K562 (cell line): ENCODE results near the gene HUS1. TPM values are rescaled to one million over a fixed set of nuclear protein-coding genes. Genes with fewer than 3 reads are reported as not detected.

ENCODE experiments used
- ATAC-seq: fragments of 200-7000 bp; cut with Tn5 transposase; 3 replicates; pipeline ENCODE4 v1.9.1; 2020; ENCODE audit warnings: moderate library complexity
- BruUV-seq: library from RNA; stranded (reverse); fragments of 400-500 nt; replicated peaks from 2 replicates; lab custom pipeline; 2021; lab: Mats Ljungman, UMichigan
- CTCF ChIA-PET: fragments of 300-600 bp; formaldehyde crosslinking; extraction: SDS; loops from one replicate; lab custom pipeline; 2021; ENCODE audit warnings: low intra/inter-chr PET ratio; lab: Yijun Ruan, JAX
- POLR2A ChIA-PET: fragments of 300-600, 350-650 bp; sonication (Branson Sonifier 250); formaldehyde crosslinking; extraction: SDS; loops from one replicate; lab custom pipeline; 2021; ENCODE audit warnings: antibody characterized with exemption, inconsistent platforms; lab: Yijun Ruan, JAX
- DNase-seq, 4 experiments: peaks; one replicate each; pipeline versions ENCODE4 v3.0.0 to v3.0.0-alpha.2; 2011 to 2018; ENCODE audit warnings: low spot score in 3 of 4, mixed read lengths in 3 of 4; ENCODE audit errors: extremely low read depth in 1 of 4
- FAIRE-seq: peaks from 2 replicates; lab custom pipeline; 2011; peaks lifted over from hg19 to GRCh38; lab: Jason Lieb, UNC
- H2AFZ ChIP-seq: 2 replicates; pipeline ENCODE4 v1.6.0; 2011; ENCODE audit warnings: low read depth, low read length, control low read depth, inconsistent platforms
- H3K27ac ChIP-seq: fragments of 200-600 bp; 3 replicates; pipeline ENCODE4 v1.8.0; 2011; ENCODE audit warnings: low read depth, mild to moderate bottlenecking, control low read depth, inconsistent platforms, low read length, moderate library complexity, mixed read lengths; ENCODE audit errors: extremely low read depth
- H3K27me3 ChIP-seq, 2 experiments: fragments of 300-600 bp in 1 of 2; 2 replicates in 1 of 2; 3 replicates in 1 of 2; pipeline versions ENCODE4 v1.6.0 to v1.8.0; 2011; ENCODE audit warnings: inconsistent platforms in 2 of 2, low read length in 2 of 2, mild to moderate bottlenecking in 1 of 2, mixed read lengths in 1 of 2, moderate library complexity in 1 of 2; ENCODE audit not compliant: control insufficient read depth in 2 of 2, insufficient read depth in 2 of 2
- H3K36me3 ChIP-seq: fragments of 300-600 bp; 3 replicates; pipeline ENCODE4 v1.8.0; 2011; ENCODE audit warnings: mild to moderate bottlenecking, low read length, inconsistent platforms; ENCODE audit not compliant: control insufficient read depth, insufficient read depth
- H3K4me1 ChIP-seq, 2 experiments: fragments of 200-600 bp in 1 of 2; replicated peaks in 1 of 2; 2 replicates in 1 of 2; 3 replicates in 1 of 2; pipeline versions ENCODE4 v1.5.1 to v1.8.0; 2011; ENCODE audit warnings: inconsistent platforms in 2 of 2, low read length in 2 of 2, mild to moderate bottlenecking in 1 of 2, mixed read lengths in 1 of 2, moderate library complexity in 1 of 2; ENCODE audit not compliant: control insufficient read depth in 2 of 2, insufficient read depth in 2 of 2
- H3K4me2 ChIP-seq: 2 replicates; pipeline ENCODE4 v1.6.1; 2011; ENCODE audit warnings: low read length, control low read depth, inconsistent platforms, mixed read lengths; ENCODE audit not compliant: insufficient read depth
- H3K4me3 ChIP-seq: fragments of 200-600 bp; sonication (generic), shearing (Covaris generic); 2 replicates; pipeline ENCODE4 v1.5.1; 2016; ENCODE audit warnings: control low read depth, inconsistent platforms
- H3K79me2 ChIP-seq: fragments of 200-600 bp; 3 replicates; pipeline ENCODE4 v1.8.0; 2011; ENCODE audit warnings: low read length, inconsistent platforms; ENCODE audit not compliant: control insufficient read depth, insufficient read depth
- H3K9ac ChIP-seq, 2 experiments: 2 replicates each; pipeline versions ENCODE4 v1.6.0 to v1.6.1; 2011; ENCODE audit warnings: low read depth in 2 of 2, low read length in 2 of 2, control low read depth in 1 of 2, inconsistent platforms in 1 of 2, mild to moderate bottlenecking in 1 of 2, mixed read lengths in 1 of 2; ENCODE audit not compliant: insufficient read depth in 1 of 2
- H3K9me1 ChIP-seq: one replicate; pipeline ENCODE4 v1.6.0; 2011; ENCODE audit warnings: inconsistent platforms, mild to moderate bottlenecking, low read length, moderate library complexity; ENCODE audit not compliant: control insufficient read depth, insufficient read depth
- H3K9me3 ChIP-seq: replicated peaks from 2 replicates; pipeline ENCODE4 v1.5.1; 2011; ENCODE audit warnings: low read depth, low read length, inconsistent platforms; ENCODE audit not compliant: control insufficient read depth, insufficient read depth
- H4K20me1 ChIP-seq: replicated peaks from 2 replicates; pipeline ENCODE4 v1.6.1; 2011; ENCODE audit warnings: low read length, inconsistent platforms, mixed read lengths; ENCODE audit not compliant: control insufficient read depth, insufficient read depth
- ATF4 ChIP-seq: fragments of 450-650 bp; formaldehyde crosslinking; IDR thresholded peaks from 2 replicates; pipeline ENCODE4 v1.4.0; 2022; ENCODE audit warnings: mild to moderate bottlenecking, moderate library complexity
- CREB5 ChIP-seq: fragments of 250-450 bp; sonication (Bioruptor Pico); IDR thresholded peaks from 2 replicates; pipeline ENCODE4 v1.5.0; 2020; ENCODE audit warnings: mild to moderate bottlenecking
- CSDE1 ChIP-seq, 2 experiments: fragments of 450-650 bp; IDR thresholded peaks; 2 replicates each; pipeline ENCODE4 v1.6.1; 2016; ENCODE audit warnings: mild to moderate bottlenecking in 1 of 2
- HLTF ChIP-seq: fragments of 450-650 bp; IDR thresholded peaks from 2 replicates; pipeline ENCODE4 v1.6.1; 2016
- MTF1 ChIP-seq: fragments of 250-450 bp; sonication (Bioruptor Pico); IDR thresholded peaks from 2 replicates; pipeline ENCODE4 v1.9.0; 2021; ENCODE audit warnings: moderate library complexity, mild to moderate bottlenecking, inconsistent platforms, borderline replicate concordance
- MYC ChIP-seq, 2 experiments: fragments of 250-450 bp in 1 of 2; sonication (Bioruptor Pico) in 1 of 2; IDR thresholded peaks; 2 replicates each; pipeline versions ENCODE4 v1.5.1 to v1.6.1; 2012 to 2021; ENCODE audit warnings: low read depth in 2 of 2, borderline replicate concordance in 1 of 2, improper control_type of control experiment in 1 of 2, low read length in 1 of 2, mild to moderate bottlenecking in 1 of 2, moderate library complexity in 1 of 2
- NCOA6 ChIP-seq: fragments of 450-650 bp; IDR thresholded peaks from 2 replicates; pipeline ENCODE4 v1.6.1; 2017; ENCODE audit warnings: mild to moderate bottlenecking
- NKRF ChIP-seq: fragments of 450-650 bp; IDR thresholded peaks from 2 replicates; pipeline ENCODE4 v1.6.1; 2016; ENCODE audit warnings: borderline replicate concordance
- SIRT6 ChIP-seq: IDR thresholded peaks from one replicate; pipeline ENCODE4 v1.6.1; 2012; ENCODE audit warnings: low read depth, mild to moderate bottlenecking, control low read depth, inconsistent platforms, low read length, moderate library complexity
- SPI1 ChIP-seq: IDR thresholded peaks from 2 replicates; pipeline ENCODE4 v1.6.1; 2011; ENCODE audit warnings: low read depth, low read length, control low read depth, borderline replicate concordance
- SRF ChIP-seq, 2 experiments: fragments of 250-450, 450-650 bp in 1 of 2; sonication (Bioruptor Pico) in 1 of 2; sonication (generic) in 1 of 2; formaldehyde crosslinking; IDR thresholded peaks; 2 replicates each; pipeline versions ENCODE4 v1.5.0 to v1.5.1; 2020 to 2022; ENCODE audit warnings: mild to moderate bottlenecking in 1 of 2, missing genetic modification reagents in 1 of 2
- TAL1 ChIP-seq: fragments of 450-650 bp; IDR thresholded peaks from 2 replicates; pipeline ENCODE4 v1.6.1; 2016; ENCODE audit warnings: mild to moderate bottlenecking
- U2AF1 ChIP-seq: fragments of 200-400 bp; formaldehyde crosslinking; optimal IDR thresholded peaks from 2 replicates; pipeline ENCODE3; 2017; ENCODE audit warnings: mild to moderate bottlenecking, low read depth, low read length, moderate library complexity
- YBX1 ChIP-seq: fragments of 450-650 bp; IDR thresholded peaks from 2 replicates; pipeline ENCODE4 v1.7.1; 2016; ENCODE audit warnings: mild to moderate bottlenecking
- ZBED1 ChIP-seq: IDR thresholded peaks from 2 replicates; pipeline ENCODE4 v1.6.1; 2014
- ZNF583 ChIP-seq: fragments of 250-450 bp; sonication (Bioruptor Pico); IDR thresholded peaks from 2 replicates; pipeline ENCODE4 v1.4.0; 2020
- WGBS: fragments of 100-300 bp; shearing (Covaris generic); methylation state at CpG from one replicate; pipeline ENCODE4 v1.1.6; 2016; ENCODE audit warnings: low coverage, mixed read lengths; ENCODE audit not compliant: insufficient coverage; ENCODE audit errors: missing lambda C conversion rate; 5-methylcytosine and 5-hydroxymethylcytosine counted together
- in situ Hi-C: fragments of 300-500 bp; cut with MboI; formaldehyde crosslinking; loops from 4 replicates; pipeline ENCODE4 v1.15.0; 2018; ENCODE audit warnings: inconsistent platforms, mixed read lengths
- intact Hi-C: fragments of 100-400 bp; cut with micrococcal nuclease; formaldehyde crosslinking; loops from 2 replicates; pipeline ENCODE4 v1.14.2; 2022
- polyA plus RNA-seq, 8 experiments: library from polyadenylated mRNA; depleted of rRNA in 4 of 8; stranded (reverse) in 5 of 8; unstranded in 3 of 8; fragments of >200 nt; fragmentation: Nextera tagmentation in 2 of 8; fragmentation: Illumina TruSeq in 1 of 8; extraction: Ambion mirVana in 2 of 8; extraction: Trizol in 1 of 8; gene quantifications; 2 replicates each; pipeline versions ENCODE4 v1.2.1 to v1.2.3, GENCODE V29; 2011 to 2014; ENCODE audit warnings: inconsistent platforms in 1 of 8, missing spikeins in 1 of 8
- total RNA-seq, 7 experiments: library from RNA; depleted of rRNA in 6 of 7; stranded (reverse); fragments of >200 nt in 6 of 7; fragmentation: Illumina TruSeq in 2 of 7; extraction: Trizol in 2 of 7; gene quantifications; 2 replicates each; pipeline versions ENCODE4 v1.2.1 to v1.2.3, GENCODE V29; 2011 to 2021; ENCODE audit warnings: low replicate concordance in 1 of 7
- TF ChIP-seq, protein P1 (sequence below), 2 experiments: fragments of 200-800 bp in 1 of 2; sonication (Bioruptor generic) in 1 of 2; sonication (generic) in 1 of 2; formaldehyde crosslinking in 1 of 2; IDR thresholded peaks in 1 of 2; conservative IDR thresholded peaks in 1 of 2; 2 replicates each; pipeline versions ENCODE4 v1.5.0 to v1.6.1; 2016 to 2020; ENCODE audit warnings: missing compliant biosample characterization in 1 of 2, missing genetic modification characterization in 1 of 2, missing genetic modification reagents in 1 of 2

The HUS1 gene
- total and polyA plus RNA-seq, 9 of the 15 experiments (the other 6 are each of a cell fraction or from before 2014, with no cell fraction given): 11.5 to 27.0 (median 16.5) TPM

DNA sequence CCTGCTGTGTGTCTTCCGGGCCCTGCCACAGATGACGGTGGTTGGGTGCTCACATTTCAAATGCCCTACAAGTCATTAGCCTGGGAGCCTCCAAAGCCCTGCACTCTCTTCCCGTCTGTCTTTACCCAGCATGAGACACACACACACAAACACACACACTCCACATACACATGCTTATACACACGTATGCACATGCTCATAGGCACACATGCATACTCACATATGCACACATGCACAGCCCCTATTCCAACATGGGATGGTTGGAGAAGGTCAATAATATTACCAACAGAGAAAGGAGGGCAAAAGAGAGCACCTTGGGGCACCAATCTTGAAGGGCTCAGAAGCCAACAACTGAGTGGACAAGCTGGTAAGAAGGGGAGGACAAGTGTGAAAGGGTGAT, 30.5 kb upstream of the HUS1 start:
- in situ Hi-C loops (no loop called here), intact Hi-C loops (no loop called here)
- Histone ChIP-seq H3K27me3 (peaks cover 6 to 17% of the 10 kb centered on the region in 2 experiments; a peak in 3 of 5 replicates), H3K79me2 (no peaks in the 10 kb centered on the region), H4K20me1 (no peaks in the 10 kb centered on the region), H3K4me1 (no peaks in the 10 kb centered on the region), H2AFZ (no peak overlapping the region), H3K36me3 (no peaks in the 10 kb centered on the region), H3K4me2 (no peak overlapping the region), H3K9me3 (no peaks in the 10 kb centered on the region), H3K4me3 (no peak overlapping the region), H3K27ac (no peak overlapping the region), H3K9ac (no peak overlapping the region), H3K9me1 (no peaks in the 10 kb centered on the region)
- POLR2A ChIA-PET: interaction anchor here (0.6 kb wide), 1 partner anchor 15 kb away, joined by 3 read pairs; no protein-coding TSS in a partner anchor
- DNase-seq (no peak), FAIRE-seq (no peak), ATAC-seq (no peak)
- CTCF ChIA-PET: no interaction called here
- BruUV-seq: no TSS peak
- WGBS: 0% methylated on average over 4 of the region's 4 CpGs
- TF ChIP-seq U2AF1: no peak
- TF ChIP-seq YBX1: no peak
- TF ChIP-seq ZNF583 (CRISPR knock-in tag): no peak
- TF ChIP-seq SIRT6: no peak
- TF ChIP-seq ZBED1: no peak
- TF ChIP-seq SRF (CRISPR knock-in tag; IDR thresholded peaks at IDR 0.05): no peak
- no peak for TF ChIP-seq TAL1
- no peak for TF ChIP-seq MYC (IDR thresholded peaks at IDR 0.05; ENCODE audit: low read depth, low read length)
- TF ChIP-seq MYC (CRISPR knock-in tag; IDR thresholded peaks at IDR 0.05; ENCODE audit: borderline replicate concordance, low read depth): no peak
- TF ChIP-seq, protein P1, sequence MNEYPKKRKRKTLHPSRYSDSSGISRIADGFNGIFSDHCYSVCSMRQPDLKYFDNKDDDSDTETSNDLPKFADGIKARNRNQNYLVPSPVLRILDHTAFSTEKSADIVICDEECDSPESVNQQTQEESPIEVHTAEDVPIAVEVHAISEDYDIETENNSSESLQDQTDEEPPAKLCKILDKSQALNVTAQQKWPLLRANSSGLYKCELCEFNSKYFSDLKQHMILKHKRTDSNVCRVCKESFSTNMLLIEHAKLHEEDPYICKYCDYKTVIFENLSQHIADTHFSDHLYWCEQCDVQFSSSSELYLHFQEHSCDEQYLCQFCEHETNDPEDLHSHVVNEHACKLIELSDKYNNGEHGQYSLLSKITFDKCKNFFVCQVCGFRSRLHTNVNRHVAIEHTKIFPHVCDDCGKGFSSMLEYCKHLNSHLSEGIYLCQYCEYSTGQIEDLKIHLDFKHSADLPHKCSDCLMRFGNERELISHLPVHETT (CRISPR knock-in tag; conservative IDR thresholded peaks at IDR 0.05 in 1 of 2, IDR thresholded peaks at IDR 0.05 in 1 of 2): no peak
- no peak for TF ChIP-seq ATF4 (CRISPR knock-in tag)
- TF ChIP-seq SPI1: no peak
- no peak for TF ChIP-seq CSDE1 (IDR thresholded peaks at IDR 0.05)
- TF ChIP-seq MTF1 (CRISPR knock-in tag): no peak
- no peak for TF ChIP-seq CREB5 (CRISPR knock-in tag)
- TF ChIP-seq NCOA6: no peak
- no peak for TF ChIP-seq HLTF
- no peak for TF ChIP-seq NKRF
